GM04503 (cell line): Measurements from ENCODE around the gene MYOZ2.
A peak's percentile ranks its signal among the peaks of the same experiment; 100 is the strongest.

Experiments used
- DNase-seq: peaks from one replicate; pipeline ENCODE4 v3.0.0-alpha.2; 2012; ENCODE audit warnings: low read depth

Gene MYOZ2

DNA sequence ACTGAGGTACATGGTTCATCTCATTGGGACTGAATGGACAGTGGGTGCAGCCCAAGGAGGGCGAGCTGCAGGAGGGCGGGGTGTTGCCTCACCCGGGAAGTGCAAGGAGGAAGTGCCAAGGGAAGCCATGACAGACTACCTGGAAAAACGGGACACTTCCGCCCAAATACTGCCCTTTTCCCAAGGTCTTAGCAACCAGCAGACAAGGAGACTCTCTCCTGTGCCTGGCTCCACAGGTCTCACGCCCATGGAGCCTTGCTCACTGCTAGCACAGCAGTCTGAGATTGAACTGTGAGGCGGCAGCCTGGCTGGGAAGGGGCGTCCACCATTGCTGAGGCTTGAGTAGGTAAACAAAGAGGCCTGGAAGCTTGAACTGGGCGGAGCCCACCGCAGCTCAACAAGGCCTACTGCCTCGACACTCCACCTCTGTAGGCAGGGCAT is 62.2 kb downstream of the MYOZ2 start:
- no peak for DNase-seq

DNA sequence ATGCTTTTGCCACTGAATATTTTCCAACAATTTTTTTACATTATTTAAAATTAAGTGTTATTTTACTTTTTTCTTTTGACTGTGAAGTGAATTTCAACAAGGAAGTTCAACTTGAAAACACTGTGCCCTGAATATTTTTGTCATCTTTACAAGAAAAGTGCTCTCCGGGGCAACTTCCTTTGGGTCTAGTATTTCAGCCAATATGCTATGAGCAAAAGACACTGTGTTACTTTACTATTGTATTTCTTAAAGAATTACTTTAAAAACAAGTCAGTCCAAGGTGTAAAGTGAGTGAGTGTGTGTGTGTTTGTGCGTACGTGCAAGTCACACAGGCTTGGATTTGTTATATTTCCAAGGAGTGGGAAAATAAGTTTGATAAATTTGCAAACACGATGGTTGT is 69.3 kb downstream of the MYOZ2 start:
- DNase-seq = no peak

- no peak for DNase-seq
Measured at GRCh38 chr4:119205690-119206089, 70.1 kb downstream of the MYOZ2 start.

DNA sequence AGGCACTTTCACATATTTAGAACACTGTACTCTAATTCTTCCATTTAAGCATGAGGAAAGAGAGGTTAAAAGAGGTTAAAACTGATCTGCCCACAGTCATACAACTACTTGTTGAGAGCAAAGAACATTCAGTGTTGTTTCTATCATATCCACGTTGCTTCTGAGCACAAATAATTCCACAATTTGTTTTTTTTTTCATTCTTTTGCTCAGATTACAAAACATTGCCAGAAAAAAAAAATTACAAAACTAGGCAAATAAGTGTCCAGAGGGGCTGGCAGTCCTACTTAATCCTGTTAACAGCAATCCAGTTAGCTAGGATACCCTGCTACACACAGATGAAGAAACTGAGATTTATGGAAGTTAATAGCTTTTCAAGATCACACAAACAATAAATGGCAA is 70.5 kb downstream of the MYOZ2 start:
- DNase-seq = no peak

DNA sequence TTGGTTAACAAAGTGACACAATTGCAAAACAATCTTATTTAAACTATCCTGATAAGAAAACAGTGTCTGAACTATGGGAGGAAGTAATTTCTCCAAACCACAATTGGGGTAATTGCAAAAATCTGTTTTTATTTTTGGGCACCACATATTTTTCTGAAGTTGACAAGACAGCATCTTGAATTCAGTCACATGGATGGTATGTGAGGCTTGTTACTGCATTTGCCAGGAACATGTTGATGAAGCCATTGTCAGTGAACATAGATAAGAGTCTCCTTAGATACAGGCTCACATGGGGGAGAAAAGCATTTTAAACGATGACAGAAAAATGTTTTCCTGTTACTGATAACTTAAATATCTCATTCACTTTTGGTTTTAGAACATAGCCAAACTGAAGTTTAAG is 71.4 kb downstream of the MYOZ2 start:
- peak; percentile 64 for DNase-seq

GRCh38 chr4:119209077-119209476 is 73.4 kb downstream of the MYOZ2 start:
- peak; percentile 81 for DNase-seq

GRCh38 chr4:119209586-119209985 is 74.0 kb downstream of the MYOZ2 start:
- DNase-seq = no peak

DNA sequence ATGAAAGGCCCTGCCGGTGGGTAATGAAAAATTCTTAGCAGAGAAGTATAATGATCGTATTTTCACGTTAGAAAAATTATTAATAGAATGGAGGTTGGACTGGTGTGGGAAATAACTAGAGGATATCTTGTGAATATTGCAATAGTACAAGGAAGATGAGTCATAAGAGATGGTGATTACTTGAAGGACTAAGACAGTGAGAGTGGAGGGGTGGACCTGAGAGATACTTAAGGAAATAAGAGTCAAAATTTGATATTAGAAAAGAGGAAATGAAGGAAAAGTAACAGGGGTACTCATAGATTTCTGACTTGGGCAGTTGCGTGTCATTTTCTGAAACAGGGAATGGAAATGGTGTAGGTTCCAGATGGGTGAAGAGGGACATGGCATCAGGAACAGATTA is 75.1 kb downstream of the MYOZ2 start:
- DNase-seq = no peak

GRCh38 chr4:119211867-119212233 is 76.2 kb downstream of the MYOZ2 start:
- no peak for DNase-seq

DNA sequence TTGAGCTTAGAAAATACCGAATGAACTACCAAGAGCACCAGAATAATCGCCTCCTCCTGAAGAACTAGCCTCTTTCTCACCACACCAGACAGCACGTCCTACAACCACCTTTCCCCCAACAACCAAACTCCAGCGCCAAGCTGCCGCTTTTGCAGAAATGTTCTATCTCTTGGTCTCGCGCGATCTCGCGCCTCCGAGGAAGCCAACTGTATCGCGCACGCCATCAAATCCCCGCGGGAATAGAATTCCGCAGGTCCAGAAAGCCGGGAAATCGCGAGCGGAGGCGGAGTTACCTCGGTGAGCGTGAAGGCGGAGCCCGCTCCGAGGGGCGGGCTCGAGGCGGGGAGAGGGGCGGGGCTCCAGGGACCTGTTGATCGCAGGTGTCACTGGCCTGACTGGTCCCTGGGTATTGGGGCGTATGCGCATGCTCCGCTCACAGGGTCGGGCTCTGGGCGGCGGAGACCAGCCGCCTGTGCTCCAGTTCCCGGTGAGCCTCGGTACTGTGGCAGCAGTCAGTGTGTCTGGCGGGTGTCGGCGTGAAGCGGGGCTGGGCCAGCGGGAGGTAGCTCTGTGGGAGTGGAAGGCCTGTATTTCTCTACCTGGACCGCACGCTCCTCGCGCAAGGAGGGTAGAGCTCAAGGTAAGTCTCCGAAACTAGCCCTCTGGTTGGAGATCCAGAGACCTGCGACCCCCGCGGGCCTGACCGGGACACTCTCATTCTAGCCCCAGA is 76.8 kb downstream of the MYOZ2 start, which contains the start of gene USP53:
Gene USP53, plus strand, starts transcription at position 480 of the 730 bp plus-strand sequence. CDS start 27,047 bp downstream, outside the sequence.
- peak; percentile 84 for DNase-seq

DNA sequence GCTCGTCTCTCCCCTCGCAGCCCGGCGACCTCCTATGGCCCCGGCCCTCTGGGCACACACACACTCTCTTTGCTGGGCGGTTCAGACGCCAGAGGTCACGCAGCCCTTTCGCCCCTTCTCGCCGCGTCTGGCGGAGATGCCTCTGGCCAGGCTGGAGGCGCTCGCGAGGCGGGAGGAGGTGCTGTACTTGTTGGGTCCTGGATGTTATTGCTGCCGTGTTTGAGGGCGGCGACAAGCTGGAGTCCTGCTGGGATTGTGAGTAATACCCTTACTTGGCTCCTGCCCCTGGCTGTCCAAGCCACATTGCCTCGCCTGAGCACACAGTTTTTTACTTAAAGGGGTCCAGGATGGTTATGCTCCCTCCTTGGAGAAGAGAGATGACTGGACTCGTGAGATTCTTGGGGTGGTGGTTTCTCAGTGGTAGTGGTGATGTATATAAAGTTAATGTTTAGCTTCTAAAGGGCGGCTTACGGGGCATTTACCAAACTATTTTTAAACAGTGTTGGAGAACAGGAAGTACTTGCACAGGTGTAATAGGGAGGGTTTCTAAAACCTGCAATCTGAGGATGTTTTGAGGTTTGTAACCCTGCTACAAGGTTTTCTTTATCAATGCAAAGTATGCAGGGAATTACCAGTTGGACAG is 77.5 kb downstream of the MYOZ2 start:
- peak; percentile 71 for DNase-seq

- no peak for DNase-seq
Measured at GRCh38 chr4:119218093-119218492, 82.5 kb downstream of the MYOZ2 start.

DNA sequence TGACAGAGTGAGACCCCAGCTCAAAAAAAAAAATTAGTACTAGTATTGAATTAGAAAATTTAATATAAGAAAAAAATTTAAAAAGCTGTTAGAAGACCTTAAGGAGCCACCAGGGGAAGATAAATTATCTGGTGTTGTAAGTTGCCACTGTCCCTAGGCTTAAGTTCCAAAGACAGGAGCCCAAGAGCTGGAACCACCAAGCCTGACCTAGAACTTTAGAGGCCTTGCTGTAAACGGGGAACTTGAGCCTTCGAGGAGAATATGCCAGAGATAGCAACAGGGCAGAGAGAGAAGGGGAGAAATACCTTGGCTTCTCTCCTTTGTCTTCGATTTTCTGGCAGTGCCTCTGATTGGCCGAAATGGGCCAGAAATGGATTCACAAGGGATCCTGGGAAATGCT is 85.8 kb downstream of the MYOZ2 start:
- no peak for DNase-seq

- no peak for DNase-seq
Measured at GRCh38 chr4:119227690-119228089, 92.1 kb downstream of the MYOZ2 start.

GRCh38 chr4:119228406-119228805 is 92.8 kb downstream of the MYOZ2 start:
- no peak for DNase-seq

DNA sequence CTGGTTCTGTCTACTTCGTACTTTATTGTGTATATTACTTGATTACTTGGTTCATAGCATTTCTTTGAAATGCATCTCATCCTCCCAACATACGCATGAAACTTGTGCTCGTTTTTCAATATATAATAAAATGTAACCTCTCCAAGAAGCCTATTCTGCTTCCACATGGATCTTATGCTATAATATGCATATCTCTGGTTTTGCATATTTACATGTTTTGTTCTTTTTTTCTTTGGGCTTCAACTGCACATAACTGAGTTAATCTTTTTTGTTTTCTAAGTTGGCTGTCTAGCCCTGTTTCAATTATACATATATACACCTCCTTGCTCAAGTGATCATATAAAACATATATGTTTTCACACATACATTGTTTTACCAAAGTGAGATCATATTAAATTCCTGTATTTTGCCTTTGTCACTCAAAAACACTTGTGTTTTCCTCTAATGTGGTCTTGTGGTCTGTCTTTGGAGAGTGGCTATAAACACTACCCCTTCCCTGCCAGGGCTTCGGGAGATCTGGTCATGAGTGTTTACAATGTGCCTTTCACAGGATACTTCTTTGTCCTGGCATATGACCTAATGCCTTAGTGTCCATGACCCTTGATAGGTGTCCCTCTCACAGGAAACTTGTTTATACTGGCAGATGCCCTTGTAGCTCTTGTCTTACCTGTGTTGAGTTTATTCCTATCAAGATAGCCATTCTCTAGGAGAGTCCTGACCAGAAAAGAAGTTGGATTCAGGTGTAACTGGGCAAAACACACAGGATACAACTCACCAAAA is 94.5 kb downstream of the MYOZ2 start:
- no peak for DNase-seq

GRCh38 chr4:119231491-119231890 is 95.9 kb downstream of the MYOZ2 start:
- no peak for DNase-seq

DNA sequence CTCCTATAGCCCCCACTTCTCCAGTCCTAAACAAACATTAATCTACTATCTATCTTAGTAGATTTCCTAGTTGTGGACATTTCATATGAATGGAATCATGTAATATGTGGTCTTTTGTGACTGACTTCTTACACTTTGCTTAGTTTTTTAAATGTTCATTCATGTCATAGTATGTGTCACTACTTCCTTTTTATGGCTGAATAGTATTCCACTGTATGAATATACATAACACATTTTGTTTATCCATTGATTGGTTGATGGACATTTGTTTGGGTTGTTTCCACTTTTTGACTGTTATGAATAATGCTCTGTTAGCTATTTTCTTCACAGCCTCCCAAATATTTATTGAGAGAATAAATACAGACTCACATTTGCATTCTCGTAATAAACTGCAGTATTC is 96.7 kb downstream of the MYOZ2 start:
- no peak for DNase-seq

DNA sequence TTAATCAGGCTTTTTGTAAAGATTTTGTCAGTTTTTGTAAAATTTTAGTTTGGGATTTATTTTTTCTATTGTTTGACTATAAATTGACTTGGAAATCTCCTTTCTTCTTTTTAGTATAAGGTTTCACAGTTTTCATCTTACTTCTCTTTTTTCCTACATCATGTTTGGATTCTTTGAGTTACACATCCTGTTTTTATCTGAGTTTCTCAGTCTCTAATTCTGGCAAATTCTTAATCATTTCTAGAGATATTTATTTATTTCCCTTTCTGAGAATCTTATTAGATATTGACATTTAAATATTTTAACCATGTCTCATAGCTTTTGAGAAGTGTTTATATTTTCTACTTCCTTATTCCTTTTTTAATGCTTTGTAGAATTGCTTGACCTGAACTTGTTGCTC is 97.6 kb downstream of the MYOZ2 start:
- no peak for DNase-seq

GRCh38 chr4:119233750-119234149 is 98.1 kb downstream of the MYOZ2 start:
- no peak for DNase-seq

DNA sequence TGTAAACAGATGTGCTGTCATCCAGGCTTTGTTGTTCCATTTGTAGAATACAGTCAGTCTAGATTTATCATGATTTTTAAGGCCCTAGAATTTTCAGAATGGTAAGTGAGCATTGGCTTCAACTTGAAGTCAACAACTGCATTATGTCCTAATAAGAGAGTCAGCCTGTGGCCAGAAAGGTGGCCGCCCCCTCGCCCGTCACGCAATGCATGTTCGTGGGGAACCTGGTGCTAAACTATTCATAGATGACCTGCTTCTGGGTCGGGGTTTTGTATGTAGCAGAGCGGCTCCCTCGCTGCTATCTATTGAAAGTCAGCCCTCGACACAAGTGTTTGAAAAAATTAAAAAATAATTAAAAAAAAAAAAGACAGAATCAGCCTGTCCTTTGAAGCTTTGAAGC is 101.6 kb downstream of the MYOZ2 start:
- no peak for DNase-seq
